Fibroblast of pulmonary artery (primary cell): Measurements from ENCODE around the gene NOL3.

ENCODE experiments used
- DNase-seq: peaks from one replicate; pipeline ENCODE4 v3.0.0-alpha.2; 2010; ENCODE audit warnings: low read depth
- H3K4me3 ChIP-seq: replicated peaks from 2 replicates; pipeline ENCODE4 v1.5.1; 2011; ENCODE audit warnings: low read depth, mild to moderate bottlenecking, control low read depth, low read length, moderate library complexity
- CTCF ChIP-seq: IDR thresholded peaks from 2 replicates; pipeline ENCODE4 v1.5.1; 2011; ENCODE audit warnings: mild to moderate bottlenecking, control low read depth, low read length, inconsistent platforms; ENCODE audit errors: missing control alignments

NOL3 gene

GRCh38 chr16:67184995-67185650 is 14.8 kb downstream of the NOL3 start:
- H3K4me3 ChIP-seq: no peak overlapping the region
- peak; percentile 94 for DNase-seq
- peak; percentile 82 for TF ChIP-seq CTCF

GRCh38 chr16:67185651-67186134 is 15.4 kb downstream of the NOL3 start:
- no peak overlapping the region for H3K4me3 ChIP-seq
- DNase-seq: no peak
- TF ChIP-seq CTCF: no peak

- H3K4me3 ChIP-seq: no peak overlapping the region
- DNase-seq: no peak
- TF ChIP-seq CTCF: no peak
Measured at GRCh38 chr16:67186550-67186950, 16.2 kb downstream of the NOL3 start.

- DNase-seq: no peak
- no peak overlapping the region for H3K4me3 ChIP-seq
- no peak for TF ChIP-seq CTCF
Measured at GRCh38 chr16:67187175-67187890, 17.0 kb downstream of the NOL3 start.

GRCh38 chr16:67188323-67188722 is 18.0 kb downstream of the NOL3 start:
- TF ChIP-seq CTCF: no peak
- DNase-seq: no peak
- H3K4me3 ChIP-seq: no peak overlapping the region

- no peak for DNase-seq
- TF ChIP-seq CTCF: no peak
- no peak overlapping the region for H3K4me3 ChIP-seq
Measured at GRCh38 chr16:67188798-67189197, 18.5 kb downstream of the NOL3 start.
